Right cardiac atrium (tissue), 5 donors: Measurements from ENCODE around the gene PCDHA8. TPM values are rescaled to one million over a fixed set of nuclear protein-coding genes. Genes with fewer than 3 reads are reported as not detected.
"Not testable (repeated sequence)": the region's sequence is repeated elsewhere in the genome, so short reads cannot be mapped to it uniquely, and the experiment has no call there.

ENCODE experiments used
- ATAC-seq, 2 donors: fragments of 200-7000 bp; cut with Tn5 transposase; one replicate each; pipeline versions ENCODE4 v1.8.0 to v1.9.1; 2020; ENCODE audit warnings: moderate library complexity in 2 of 2, mild to moderate bottlenecking in 1 of 2
- DNase-seq, 3 donors: peaks; one replicate each; pipeline ENCODE4 v3.0.0-alpha.2; 2020
- H3K27ac ChIP-seq: one replicate; pipeline ENCODE4 v1.5.1; 2013; ENCODE audit warnings: mild to moderate bottlenecking, low read length, control low read depth, moderate library complexity
- H3K27me3 ChIP-seq: one replicate; pipeline ENCODE4 v1.6.1; 2013; ENCODE audit not compliant: control insufficient read depth, insufficient read depth
- H3K4me1 ChIP-seq: one replicate; pipeline ENCODE4 v1.6.1; 2013; ENCODE audit warnings: low read length; ENCODE audit not compliant: control insufficient read depth, insufficient read depth
- H3K4me3 ChIP-seq: one replicate; pipeline ENCODE4 v1.5.1; 2013; ENCODE audit warnings: low read length, control low read depth
- H3K9me3 ChIP-seq: one replicate; pipeline ENCODE4 v1.6.1; 2013; ENCODE audit warnings: low read length; ENCODE audit not compliant: control insufficient read depth
- WGBS: extraction: QIAGEN DNeasy Blood & Tissue Kit; methylation state at CpG from one replicate; pipeline ENCODE4 v1.1.7; 2013; 5-methylcytosine and 5-hydroxymethylcytosine counted together
- intact Hi-C, 4 donors: fragments of 100-400 bp; cut with DNase I; formaldehyde crosslinking; loops; one replicate each; pipeline versions ENCODE4 v1.11.0 to v1.14.0; 2022 to 2023
- polyA plus RNA-seq: library from polyadenylated mRNA; stranded (reverse); fragments of 200-250 nt; gene quantifications from one replicate; pipeline ENCODE4 v1.2.3, GENCODE V29; 2013
- total RNA-seq, 4 donors: library from RNA; stranded (reverse); fragmentation: NEBNext Ultra II Directional; extraction: Animal tissue kit (Norgen Biotek cat#: 25700); gene quantifications; one replicate each; pipeline ENCODE4 v1.2.1, GENCODE V29; 2021
- donor health status: healthy with polysubstance abuse.
- donor health status: DM: no; HTN: yes; CAD: no.
- donor health status: DM: no; HTN: no; CAD: no.
- donor health status: DM: no; HTN: yes; CAD: no; lungs with severe emphysema.
- donor health status: DM: yes; HTN: yes; CAD: no.

PCDHA8 gene
- total and polyA plus RNA-seq, 5 donors: 0.06 TPM; not detected in 3

DNA sequence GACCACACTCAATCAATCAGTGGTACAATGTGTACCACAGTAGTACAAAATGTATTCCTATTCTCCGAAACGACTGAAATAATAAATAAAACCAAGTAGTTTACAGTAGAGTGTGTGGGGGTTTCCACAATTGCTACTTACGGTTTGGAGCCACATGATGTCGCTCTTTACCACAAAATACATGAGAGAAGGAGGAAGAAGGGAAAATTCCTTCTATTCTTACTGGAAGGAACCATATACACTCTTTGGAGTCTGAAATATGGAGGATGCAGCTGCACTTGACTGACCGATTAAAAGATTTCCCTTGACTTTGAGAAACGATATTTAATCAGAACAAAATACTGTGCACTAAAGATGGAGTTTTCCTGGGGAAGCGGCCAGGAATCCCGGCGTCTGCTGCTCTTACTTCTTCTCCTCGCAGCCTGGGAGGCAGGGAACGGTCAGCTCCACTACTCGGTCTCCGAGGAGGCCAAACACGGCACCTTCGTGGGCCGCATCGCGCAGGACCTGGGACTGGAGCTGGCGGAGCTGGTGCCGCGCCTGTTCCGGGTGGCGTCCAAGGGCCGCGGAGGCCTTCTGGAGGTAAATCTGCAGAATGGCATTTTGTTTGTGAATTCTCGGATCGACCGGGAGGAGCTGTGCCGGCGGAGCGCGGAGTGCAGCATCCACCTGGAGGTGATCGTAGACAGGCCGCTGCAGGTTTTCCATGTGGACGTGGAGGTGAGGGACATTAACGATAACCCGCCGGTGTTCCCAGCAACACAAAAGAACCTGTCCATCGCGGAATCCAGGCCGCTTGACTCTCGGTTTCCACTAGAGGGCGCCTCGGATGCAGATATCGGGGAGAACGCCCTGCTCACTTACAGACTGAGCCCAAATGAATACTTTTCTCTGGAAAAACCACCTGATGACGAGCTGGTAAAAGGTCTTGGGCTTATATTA, 33.9 kb upstream of the PCDHA8 start, which contains the start of gene PCDHA4:
PCDHA4 (plus strand) TSS at position 235 of the 942 bp plus-strand sequence.
- DNase-seq (peak in 2 of 3 donors; percentile 61 to 63), ATAC-seq (peak in 1 of 2 donors; percentile 63)
- intact Hi-C loops: no loop called here
- Histone ChIP-seq H3K27ac (no peak within 1 kb of the TSS), H3K4me3 (no peak within 1 kb of the TSS), H3K4me1 (no peaks in the 10 kb centered on the region), H3K27me3 (no peaks in the 10 kb centered on the region), H3K9me3 (peaks cover 3% of the 10 kb centered on the region)
- WGBS: 15% methylated on average over 36 of the region's 47 CpGs

- H3K27ac ChIP-seq, H3K4me1 ChIP-seq, H3K27me3 ChIP-seq, ATAC-seq, H3K4me3 ChIP-seq, intact Hi-C loops, H3K9me3 ChIP-seq: not testable (repeated sequence)
- 50% methylated on average over 62 of the region's 62 CpGs for WGBS
- peak in 1 of 3 donors; percentile 42 for DNase-seq
Measured at GRCh38 chr5:140808241-140808888, 32.6 kb upstream of the PCDHA8 start.

- H3K9me3 ChIP-seq: peaks cover 2% of the 10 kb centered on the region
- no peaks in the 10 kb centered on the region for H3K27me3 ChIP-seq
- intact Hi-C loops: no loop called here
- no peaks in the 10 kb centered on the region for H3K4me1 ChIP-seq
- DNase-seq: peak in 2 of 3 donors; percentile 23 to 38
- no peak overlapping the region for H3K4me3 ChIP-seq
- no peak overlapping the region for H3K27ac ChIP-seq
- no peak for ATAC-seq
- 56% methylated on average over 43 of the region's 43 CpGs for WGBS
Measured at GRCh38 chr5:140808889-140809291, 32.1 kb upstream of the PCDHA8 start.

DNA sequence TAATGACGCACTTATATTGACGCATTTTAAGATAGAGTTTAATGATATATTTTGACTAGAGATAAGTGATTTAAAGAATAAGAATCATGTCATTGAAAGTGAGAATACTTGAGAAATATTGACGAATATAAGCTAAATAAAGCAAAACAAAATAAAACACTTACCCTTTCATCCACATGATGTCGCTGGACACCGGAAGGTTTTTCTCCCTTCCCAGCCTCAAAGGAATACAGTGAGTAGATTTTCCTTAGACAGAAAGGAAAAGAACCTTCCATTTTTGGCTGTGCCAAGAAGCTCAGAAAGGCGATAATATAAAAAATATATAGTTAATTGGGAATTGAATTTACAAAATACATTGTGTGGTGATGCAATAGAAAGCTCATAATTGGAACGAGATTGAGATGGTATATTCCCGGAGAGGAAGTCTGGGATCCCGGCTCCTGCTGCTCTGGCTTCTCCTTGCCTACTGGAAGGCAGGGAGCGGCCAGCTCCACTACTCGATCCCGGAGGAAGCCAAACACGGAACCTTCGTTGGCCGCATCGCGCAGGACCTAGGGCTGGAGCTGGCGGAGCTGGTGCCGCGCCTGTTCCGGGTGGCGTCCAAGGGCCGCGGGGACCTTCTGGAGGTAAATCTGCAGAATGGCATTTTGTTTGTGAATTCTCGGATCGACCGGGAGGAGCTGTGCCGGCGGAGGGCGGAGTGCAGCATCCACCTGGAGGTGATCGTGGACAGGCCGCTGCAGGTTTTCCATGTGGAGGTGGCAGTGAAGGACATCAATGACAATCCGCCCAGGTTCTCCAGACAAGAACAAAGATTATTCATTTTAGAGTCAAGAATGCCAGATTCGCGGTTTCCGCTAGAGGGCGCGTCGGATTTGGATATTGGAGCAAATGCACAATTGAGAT, 19.4 kb upstream of the PCDHA8 start, which contains the start of gene PCDHA5:
PCDHA5 (plus strand) TSS at position 239 of the 906 bp plus-strand sequence.
- WGBS: 24% methylated on average over 39 of the region's 39 CpGs
- DNase-seq (peak in 2 of 3 donors; percentile 33 to 59), ATAC-seq (no peak)
- Histone ChIP-seq H3K4me3 (no peak within 1 kb of the TSS), H3K27me3 (no peaks in the 10 kb centered on the region), H3K4me1 (no peaks in the 10 kb centered on the region), H3K27ac (no peak within 1 kb of the TSS), H3K9me3 (no peaks in the 10 kb centered on the region)
- intact Hi-C loops: no loop called here

DNA sequence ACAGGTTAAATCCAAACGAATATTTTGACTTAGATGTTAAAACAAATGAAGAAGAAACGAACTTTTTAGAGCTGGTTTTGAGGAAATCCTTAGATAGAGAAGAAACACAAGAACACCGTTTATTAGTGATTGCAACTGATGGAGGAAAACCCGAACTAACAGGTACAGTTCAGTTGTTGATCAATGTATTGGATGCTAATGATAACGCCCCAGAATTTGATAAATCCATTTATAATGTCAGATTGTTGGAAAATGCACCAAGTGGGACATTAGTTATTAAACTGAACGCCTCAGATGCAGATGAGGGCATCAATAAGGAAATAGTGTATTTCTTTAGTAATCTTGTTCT, 18.7 kb upstream of the PCDHA8 start:
- H3K4me3 ChIP-seq: no peak overlapping the region
- intact Hi-C loops: no loop called here
- DNase-seq (no peak), ATAC-seq (no peak)
- H3K9me3 ChIP-seq: no peaks in the 10 kb centered on the region
- no peaks in the 10 kb centered on the region for H3K4me1 ChIP-seq
- no peaks in the 10 kb centered on the region for H3K27me3 ChIP-seq
- H3K27ac ChIP-seq: no peak overlapping the region
- WGBS: 26% methylated on average over 6 of the region's 6 CpGs

- H3K27ac ChIP-seq, ATAC-seq, H3K27me3 ChIP-seq, intact Hi-C loops, H3K4me1 ChIP-seq, H3K4me3 ChIP-seq, H3K9me3 ChIP-seq: not testable (repeated sequence)
- DNase-seq: peak in 1 of 3 donors; percentile 40
- 43% methylated on average over 48 of the region's 48 CpGs for WGBS
Measured at GRCh38 chr5:140822969-140823368, 18.0 kb upstream of the PCDHA8 start.

- Histone ChIP-seq H3K4me1 (no peaks in the 10 kb centered on the region), H3K27ac (no peak overlapping the region), H3K4me3 (no peak overlapping the region), H3K27me3 (no peaks in the 10 kb centered on the region), H3K9me3 (peaks cover 2% of the 10 kb centered on the region)
- intact Hi-C loops: no loop called here
- WGBS: 50% methylated on average over 38 of the region's 38 CpGs
- DNase-seq (no peak), ATAC-seq (no peak)
Measured at GRCh38 chr5:140823475-140823874, 17.5 kb upstream of the PCDHA8 start.

DNA sequence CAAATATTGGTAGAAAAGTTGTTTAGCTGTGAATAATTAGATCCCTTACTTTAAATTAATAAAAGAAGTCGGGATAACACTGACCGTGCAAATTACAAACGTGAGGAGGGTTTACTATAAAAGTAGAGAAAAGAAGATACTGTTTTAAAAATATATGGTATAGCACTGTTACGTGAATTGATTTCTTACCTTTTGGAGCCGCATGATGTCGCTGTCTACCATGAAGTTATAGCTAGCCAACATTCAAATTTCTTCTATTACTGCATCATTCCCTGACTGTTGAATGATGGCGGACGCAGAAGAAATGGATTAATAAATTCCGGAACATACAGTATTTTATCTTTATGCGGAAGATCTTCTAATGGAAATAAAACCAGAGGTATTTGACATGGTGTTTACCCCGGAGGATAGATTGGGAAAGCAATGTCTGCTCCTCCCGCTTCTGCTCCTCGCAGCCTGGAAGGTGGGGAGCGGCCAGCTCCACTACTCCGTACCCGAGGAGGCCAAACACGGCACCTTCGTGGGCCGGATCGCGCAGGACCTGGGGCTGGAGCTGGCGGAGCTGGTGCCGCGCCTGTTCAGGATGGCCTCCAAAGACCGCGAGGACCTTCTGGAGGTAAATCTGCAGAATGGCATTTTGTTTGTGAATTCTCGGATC, 13.2 kb upstream of the PCDHA8 start, which contains the start of gene PCDHA6:
PCDHA6 (plus strand) TSS at position 257 of the 658 bp plus-strand sequence; CDS start at position 389, 132 bp downstream.
- Histone ChIP-seq H3K4me1 (no peaks in the 10 kb centered on the region), H3K9me3 (peaks cover 2% of the 10 kb centered on the region), H3K4me3 (no peak within 1 kb of the TSS), H3K27ac (no peak within 1 kb of the TSS), H3K27me3 (no peaks in the 10 kb centered on the region)
- intact Hi-C loops: no loop called here
- DNase-seq (no peak), ATAC-seq (no peak)
- WGBS: 15% methylated on average over 27 of the region's 27 CpGs

GRCh38 chr5:140828362-140828737, 12.6 kb upstream of the PCDHA8 start:
- no peaks in the 10 kb centered on the region for H3K4me1 ChIP-seq
- peaks cover 2% of the 10 kb centered on the region for H3K9me3 ChIP-seq
- H3K27ac ChIP-seq: no peak overlapping the region
- intact Hi-C loops: no loop called here
- no peaks in the 10 kb centered on the region for H3K27me3 ChIP-seq
- WGBS: 17% methylated on average over 18 of the region's 18 CpGs
- no peak for DNase-seq
- no peak for ATAC-seq
- no peak overlapping the region for H3K4me3 ChIP-seq
